Calu3 (cell line): ENCODE measurements around the gene DALRD3. TPM values are rescaled to one million over a fixed set of nuclear protein-coding genes. Genes with fewer than 3 reads are reported as not detected.
A peak's percentile ranks its signal among the peaks of the same experiment; 100 is the strongest.

ENCODE experiments used
- BruUV-seq: library from RNA; stranded (reverse); fragments of 400-500 nt; replicated peaks from 2 replicates; lab custom pipeline; 2021; lab: Mats Ljungman, UMichigan
- CTCF ChIA-PET: fragments of 300-600 bp; sonication (Branson Sonifier 250); formaldehyde crosslinking; loops from one replicate; lab custom pipeline; 2022; ENCODE audit warnings: antibody characterized with exemption; lab: Charles Lee
- DNase-seq: peaks from one replicate; pipeline ENCODE4 v3.0.0; 2022
- H3K27ac Mint-ChIP-seq: one replicate; pipeline ENCODE4 v1.8.0; 2022; ENCODE audit warnings: mixed read lengths; ENCODE audit not compliant: unreplicated experiment
- H3K27me3 Mint-ChIP-seq: one replicate; pipeline ENCODE4 v1.8.0; 2022; ENCODE audit warnings: mixed read lengths; ENCODE audit not compliant: unreplicated experiment
- H3K36me3 Mint-ChIP-seq: one replicate; pipeline ENCODE4 v1.8.0; 2022; ENCODE audit warnings: mild to moderate bottlenecking, moderate library complexity, mixed read lengths; ENCODE audit not compliant: insufficient read depth, unreplicated experiment
- H3K4me1 Mint-ChIP-seq: one replicate; pipeline ENCODE4 v1.8.0; 2022; ENCODE audit warnings: mild to moderate bottlenecking, low read depth, mixed read lengths; ENCODE audit not compliant: unreplicated experiment
- H3K4me3 Mint-ChIP-seq: one replicate; pipeline ENCODE4 v1.8.0; 2022; ENCODE audit warnings: mild to moderate bottlenecking, low read depth, moderate library complexity, mixed read lengths; ENCODE audit not compliant: unreplicated experiment
- H3K9me3 Mint-ChIP-seq: one replicate; pipeline ENCODE4 v1.8.0; 2022; ENCODE audit warnings: low read depth, mixed read lengths; ENCODE audit not compliant: unreplicated experiment
- intact Hi-C: fragments of 100-400 bp; cut with micrococcal nuclease; formaldehyde crosslinking; loops from one replicate; pipeline ENCODE4 v1.10.0; 2022; ENCODE audit not compliant: unreplicated experiment
- microRNA-seq: library from miRNA; unstranded; fragments of <30 nt; microRNA quantifications from one replicate; pipeline ENCODE4 v1.2.0, GENCODE V29; 2022
- total RNA-seq: library from RNA; stranded (reverse); gene quantifications from 2 replicates; pipeline ENCODE4 v1.2.3, GENCODE V29; 2022
- TF ChIP-seq, protein P1 (sequence below): fragments of 200-600 bp; IDR thresholded peaks from one replicate; pipeline ENCODE4 v1.8.0; 2022; ENCODE audit warnings: antibody characterized with exemption; ENCODE audit not compliant: unreplicated experiment

The DALRD3 gene
- total RNA-seq, 1 experiment from 2014 or later, result 40.9 TPM

DNA sequence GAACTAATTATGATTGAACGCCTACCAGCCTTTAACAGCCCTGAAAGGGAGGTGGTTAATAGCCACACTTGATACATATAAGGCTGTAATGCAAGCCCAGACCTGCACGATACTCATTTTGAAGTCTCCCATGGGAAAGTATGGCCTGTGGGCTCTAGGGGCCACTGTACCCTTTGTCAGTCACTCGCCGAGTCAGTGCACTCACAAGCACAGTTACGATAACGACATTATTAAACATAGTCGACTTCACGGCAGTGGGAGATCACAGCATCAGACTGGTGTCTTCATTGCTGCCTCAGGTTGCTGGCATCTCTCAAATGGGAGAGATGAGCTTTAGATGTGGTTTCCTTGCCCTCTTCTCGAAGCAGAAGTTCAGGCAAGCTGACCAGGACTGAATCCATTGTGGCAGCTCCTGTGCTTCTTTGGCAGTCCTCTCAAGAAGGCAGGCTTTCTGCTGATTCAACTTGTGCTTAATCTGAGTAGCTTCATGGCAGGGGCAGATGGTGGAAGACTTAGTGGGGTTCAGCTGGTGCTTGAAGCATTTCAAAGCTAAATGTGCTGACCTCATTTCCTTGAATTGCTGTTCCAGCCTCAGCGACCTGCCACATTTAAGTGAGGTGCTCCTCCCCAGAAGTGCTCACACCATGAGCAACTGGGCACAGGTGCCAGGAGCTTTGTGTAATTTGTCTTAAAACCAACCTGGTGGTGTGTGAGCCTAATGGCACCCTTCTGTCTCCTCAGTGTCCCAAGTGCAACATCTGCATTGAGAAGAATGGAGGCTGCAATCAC lies 44.1 kb downstream of the DALRD3 start:
- peaks cover 59% of the 10 kb centered on the region for H3K36me3 Mint-ChIP-seq
- no peaks in the 10 kb centered on the region for H3K9me3 Mint-ChIP-seq
- no TSS peak for BruUV-seq
- TF ChIP-seq, protein P1, sequence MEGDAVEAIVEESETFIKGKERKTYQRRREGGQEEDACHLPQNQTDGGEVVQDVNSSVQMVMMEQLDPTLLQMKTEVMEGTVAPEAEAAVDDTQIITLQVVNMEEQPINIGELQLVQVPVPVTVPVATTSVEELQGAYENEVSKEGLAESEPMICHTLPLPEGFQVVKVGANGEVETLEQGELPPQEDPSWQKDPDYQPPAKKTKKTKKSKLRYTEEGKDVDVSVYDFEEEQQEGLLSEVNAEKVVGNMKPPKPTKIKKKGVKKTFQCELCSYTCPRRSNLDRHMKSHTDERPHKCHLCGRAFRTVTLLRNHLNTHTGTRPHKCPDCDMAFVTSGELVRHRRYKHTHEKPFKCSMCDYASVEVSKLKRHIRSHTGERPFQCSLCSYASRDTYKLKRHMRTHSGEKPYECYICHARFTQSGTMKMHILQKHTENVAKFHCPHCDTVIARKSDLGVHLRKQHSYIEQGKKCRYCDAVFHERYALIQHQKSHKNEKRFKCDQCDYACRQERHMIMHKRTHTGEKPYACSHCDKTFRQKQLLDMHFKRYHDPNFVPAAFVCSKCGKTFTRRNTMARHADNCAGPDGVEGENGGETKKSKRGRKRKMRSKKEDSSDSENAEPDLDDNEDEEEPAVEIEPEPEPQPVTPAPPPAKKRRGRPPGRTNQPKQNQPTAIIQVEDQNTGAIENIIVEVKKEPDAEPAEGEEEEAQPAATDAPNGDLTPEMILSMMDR, result no peak
- H3K27ac Mint-ChIP-seq, result no peak overlapping the region
- H3K27me3 Mint-ChIP-seq, result no peaks in the 10 kb centered on the region
- no peak overlapping the region for H3K4me3 Mint-ChIP-seq
- no peaks in the 10 kb centered on the region for H3K4me1 Mint-ChIP-seq
- CTCF ChIA-PET, result no interaction called here
- no peak for DNase-seq
- intact Hi-C loops, result no loop called here

DNA sequence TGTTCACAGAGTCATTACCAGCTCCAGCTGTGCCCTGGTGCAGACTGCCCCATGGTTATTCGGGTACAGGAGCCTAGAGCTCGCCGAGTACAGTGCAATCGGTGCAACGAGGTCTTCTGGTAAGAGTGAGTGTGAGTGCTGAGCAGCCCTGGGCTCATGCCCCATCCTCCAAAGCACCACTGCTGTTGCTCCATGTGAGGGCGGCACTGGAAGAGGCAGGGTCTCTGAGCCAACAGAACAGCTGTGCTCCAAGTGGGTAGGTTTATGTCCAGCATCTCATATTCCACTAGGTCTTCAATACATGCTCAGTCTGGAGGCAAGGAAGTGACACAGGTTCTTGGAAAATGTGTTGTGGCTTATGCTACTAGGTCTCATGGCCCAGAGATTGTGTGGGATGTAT lies 47.8 kb downstream of the DALRD3 start:
- CTCF ChIA-PET, result no interaction called here
- no peaks in the 10 kb centered on the region for H3K9me3 Mint-ChIP-seq
- no peak overlapping the region for H3K4me3 Mint-ChIP-seq
- H3K27me3 Mint-ChIP-seq, result no peaks in the 10 kb centered on the region
- intact Hi-C loops, result no loop called here
- no peak overlapping the region for H3K27ac Mint-ChIP-seq
- no peak for DNase-seq
- H3K4me1 Mint-ChIP-seq, result no peaks in the 10 kb centered on the region
- TF ChIP-seq, protein P1, result no peak
- BruUV-seq, result no TSS peak
- H3K36me3 Mint-ChIP-seq, result peaks cover 50% of the 10 kb centered on the region

DNA sequence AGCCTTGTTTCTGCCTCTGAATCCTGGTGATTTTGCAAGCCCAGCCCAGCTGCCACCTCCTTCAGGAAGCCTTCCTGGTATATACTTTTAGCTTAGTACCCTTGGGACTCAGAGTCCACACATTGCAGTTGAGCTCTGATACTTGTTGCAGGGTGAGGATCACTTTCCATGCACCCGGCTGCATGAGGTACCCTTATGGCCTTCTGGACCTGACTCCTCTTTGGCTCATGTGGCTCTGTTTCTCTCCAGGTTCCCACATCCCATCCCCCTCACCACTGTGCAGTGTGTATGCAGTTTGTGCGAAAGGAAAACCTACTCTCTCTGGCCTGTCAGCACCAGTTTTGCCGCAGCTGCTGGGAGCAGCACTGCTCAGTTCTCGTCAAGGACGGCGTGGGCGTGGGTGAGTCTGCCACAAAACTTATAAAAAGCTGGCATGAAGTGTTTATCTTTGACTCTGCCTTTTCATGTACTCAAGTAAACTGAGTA lies 51.5 kb downstream of the DALRD3 start:
- Mint-ChIP-seq H3K27ac (no peak overlapping the region), H3K9me3 (no peaks in the 10 kb centered on the region), H3K27me3 (no peaks in the 10 kb centered on the region), H3K4me1 (no peaks in the 10 kb centered on the region), H3K4me3 (no peak overlapping the region), H3K36me3 (peaks cover 49% of the 10 kb centered on the region)
- BruUV-seq, result no TSS peak
- TF ChIP-seq, protein P1, result no peak
- CTCF ChIA-PET, result no interaction called here
- DNase-seq, result no peak
- intact Hi-C loops, result no loop called here

DNA sequence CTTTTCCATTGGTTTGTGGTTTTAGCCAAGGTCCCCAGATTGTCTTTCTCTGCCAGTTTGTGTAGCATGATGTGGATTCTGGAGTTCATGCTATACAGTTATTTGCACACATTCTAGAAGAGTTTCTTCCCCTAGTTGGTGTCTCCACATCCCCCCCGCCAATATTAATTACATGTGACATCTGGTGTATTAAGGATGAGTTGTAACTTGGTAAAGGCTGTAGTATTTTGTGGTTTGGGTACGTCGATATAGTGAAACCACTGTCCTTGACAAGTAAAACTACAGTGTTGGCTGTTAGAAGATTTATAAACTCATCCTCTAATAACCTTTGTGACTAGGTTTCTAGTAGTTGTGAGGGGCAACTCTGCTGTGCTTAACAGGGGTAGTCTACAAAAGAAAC lies 52.0 kb downstream of the DALRD3 start:
- DNase-seq, result no peak
- CTCF ChIA-PET, result no interaction called here
- Mint-ChIP-seq H3K4me1 (no peaks in the 10 kb centered on the region), H3K36me3 (peaks cover 44% of the 10 kb centered on the region), H3K4me3 (no peak overlapping the region), H3K9me3 (no peaks in the 10 kb centered on the region), H3K27me3 (no peaks in the 10 kb centered on the region), H3K27ac (no peak overlapping the region)
- TF ChIP-seq, protein P1, result no peak
- no TSS peak for BruUV-seq
- intact Hi-C loops, result no loop called here

Small RNAs within 50 kb of the gene (microRNA-seq; reads per million reads assigned to microRNA genes)
- 14,858 reads per million, percentile 97 among the genes with 10 or more reads in this experiment for gene MIR191
- gene MIR425, result 7,014 reads per million, percentile 94 among the genes with 10 or more reads in this experiment

Other genes starting within 250 kb of the DALRD3 start
- gene PRKAR2A, start 170.7 kb downstream of the DALRD3 start, total RNA-seq, result 39.0 and 48.0 TPM in 2 replicates
- gene SLC25A20, start 119.7 kb downstream of the DALRD3 start, total RNA-seq, result 7.9 and 11.4 TPM in 2 replicates
- 98.4 and 109 TPM in 2 replicates for gene ARIH2, start 99.7 kb downstream of the DALRD3 start, total RNA-seq
- 63.0 and 72.0 TPM in 2 replicates for gene P4HTM, start 28.3 kb downstream of the DALRD3 start, total RNA-seq
- 113 and 138 TPM in 2 replicates for gene WDR6, start 11.2 kb downstream of the DALRD3 start, total RNA-seq
- gene NDUFAF3, start 3.5 kb upstream of the DALRD3 start, total RNA-seq, result 124 and 133 TPM in 2 replicates
- 160 and 184 TPM in 2 replicates for gene IMPDH2, start 10.8 kb upstream of the DALRD3 start, total RNA-seq
- 97.8 and 107 TPM in 2 replicates for gene QRICH1, start 75.5 kb upstream of the DALRD3 start, total RNA-seq
- gene QARS1, start 86.2 kb upstream of the DALRD3 start, total RNA-seq, result 179 and 248 TPM in 2 replicates
- 44.3 and 51.0 TPM in 2 replicates for gene USP19, start 102.2 kb upstream of the DALRD3 start, total RNA-seq
- gene LAMB2, start 114.5 kb upstream of the DALRD3 start, total RNA-seq, result 288 and 316 TPM in 2 replicates
- 19.2 and 20.2 TPM in 2 replicates for gene CCDC71, start 147.8 kb upstream of the DALRD3 start, total RNA-seq
- 5.4 and 7.1 TPM in 2 replicates for gene KLHDC8B, start 153.0 kb upstream of the DALRD3 start, total RNA-seq